Left ventricle myocardium inferior (tissue), 1 donor: ENCODE measurements around the gene GGPS1. TPM values are rescaled to one million over a fixed set of nuclear protein-coding genes. Genes with fewer than 3 reads are reported as not detected.

Source experiments
- DNase-seq: peaks from one replicate; pipeline ENCODE4 v3.0.0-alpha.2; 2020
- H3K27ac ChIP-seq: fragments of 200-600 bp; replicated peaks from 2 replicates; pipeline ENCODE4 v1.8.0; 2021
- H3K27me3 ChIP-seq: fragments of 200-600 bp; 2 replicates; pipeline ENCODE4 v1.8.0; 2021; ENCODE audit warnings: low read depth
- H3K36me3 ChIP-seq: fragments of 200-600 bp; 2 replicates; pipeline ENCODE4 v1.8.0; 2021
- H3K4me1 ChIP-seq: fragments of 200-600 bp; 2 replicates; pipeline ENCODE4 v1.8.0; 2021
- H3K4me3 ChIP-seq: fragments of 200-600 bp; 2 replicates; pipeline ENCODE4 v1.8.0; 2021; ENCODE audit warnings: mild to moderate bottlenecking, moderate library complexity
- H3K9me3 ChIP-seq: fragments of 200-600 bp; replicated peaks from 2 replicates; pipeline ENCODE4 v1.8.0; 2021
- CTCF ChIP-seq: fragments of 200-600 bp; IDR thresholded peaks from 2 replicates; pipeline ENCODE4 v1.8.0; 2021; ENCODE audit warnings: antibody characterized with exemption, mild to moderate bottlenecking, borderline replicate concordance
- intact Hi-C: fragments of 100-400 bp; cut with micrococcal nuclease; formaldehyde crosslinking; loops from one replicate; pipeline ENCODE4 v1.11.0; 2022
- total RNA-seq: library from RNA; stranded (reverse); fragmentation: NEBNext Ultra II Directional; extraction: Animal tissue kit (Norgen Biotek cat#: 25700); gene quantifications from one replicate; pipeline ENCODE4 v1.2.1, GENCODE V29; 2021
- donor health status: DM: no; HTN: yes; CAD: no; lungs with severe emphysema.

GGPS1 gene
- total RNA-seq, 1 donor from 2014 or later = 30.2 TPM

DNA sequence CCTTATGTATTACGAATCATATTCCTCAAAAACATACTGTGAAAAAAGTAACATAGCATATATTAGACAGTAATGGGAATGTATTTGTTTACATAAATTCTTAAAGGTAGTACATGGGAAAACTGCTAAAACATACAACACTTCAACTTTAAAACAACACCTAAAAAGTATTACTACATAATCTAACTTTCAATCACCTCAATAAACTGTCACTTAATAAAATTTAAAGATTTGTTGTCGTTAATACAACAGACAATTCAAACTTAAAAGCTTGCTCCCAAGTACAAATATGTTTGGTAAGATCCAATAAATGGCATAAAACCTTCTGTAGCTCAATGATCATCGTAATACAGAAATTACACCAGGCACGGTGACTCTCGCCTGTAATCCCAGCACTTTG is 4.1 kb upstream of the GGPS1 start:
- H3K4me3 ChIP-seq = no peak overlapping the region
- intact Hi-C loops = loop anchor here (10.0 kb wide), 1 partner anchor 69 kb away; no protein-coding TSS in a partner anchor
- peaks cover 82% of the 10 kb centered on the region for H3K4me1 ChIP-seq
- no peaks in the 10 kb centered on the region for H3K36me3 ChIP-seq
- DNase-seq = no peak
- H3K27ac ChIP-seq = no peak overlapping the region
- H3K9me3 ChIP-seq = no peaks in the 10 kb centered on the region
- no peaks in the 10 kb centered on the region for H3K27me3 ChIP-seq
- no peak for TF ChIP-seq CTCF

DNA sequence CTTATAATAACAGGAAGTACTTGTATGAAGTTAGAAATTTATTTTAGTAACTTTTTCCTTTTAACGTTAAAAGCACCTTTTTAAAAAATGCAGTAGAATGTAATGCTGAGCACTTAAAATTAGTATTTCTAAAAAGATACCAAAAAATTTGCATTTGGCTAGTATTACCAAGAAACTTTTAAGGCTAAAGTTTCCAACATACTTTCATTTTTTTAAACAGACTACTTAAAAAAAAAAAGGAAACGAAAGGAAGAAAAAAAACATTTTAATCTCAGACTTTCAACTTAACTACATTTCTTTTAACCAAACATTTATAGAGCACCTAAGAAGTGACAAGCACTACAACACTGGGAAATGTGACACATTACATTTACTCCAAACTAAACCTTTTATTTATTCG is 3.2 kb upstream of the GGPS1 start:
- peak overlapping the region; percentile 96 for H3K4me3 ChIP-seq

DNA sequence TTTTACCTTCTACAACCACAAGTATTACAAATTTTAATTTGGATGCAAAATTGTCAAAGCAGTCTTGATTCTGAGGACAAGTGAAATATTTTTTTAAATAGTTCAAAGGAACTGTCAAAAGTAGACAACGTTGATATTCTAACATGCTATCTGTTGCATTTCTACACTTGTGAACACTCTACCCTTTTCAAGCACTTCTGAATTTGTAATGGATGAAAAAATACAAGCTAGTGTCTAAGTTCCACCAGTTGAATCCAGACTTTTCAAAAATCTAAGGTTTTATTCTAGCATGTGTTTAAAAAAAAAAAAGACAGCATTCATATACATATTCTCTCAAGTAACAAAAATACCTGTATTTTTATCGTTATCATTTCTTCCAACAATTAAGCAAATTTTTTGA is 2.5 kb upstream of the GGPS1 start:
- Histone ChIP-seq H3K4me1 (peaks cover 89% of the 10 kb centered on the region), H3K27ac (no peak overlapping the region), H3K4me3 (peak overlapping the region; percentile 96), H3K9me3 (no peaks in the 10 kb centered on the region), H3K27me3 (no peaks in the 10 kb centered on the region), H3K36me3 (no peaks in the 10 kb centered on the region)
- no peak for TF ChIP-seq CTCF
- DNase-seq = no peak
- intact Hi-C loops = loop anchor here (10.0 kb wide), 1 partner anchor 71 kb away; no protein-coding TSS in a partner anchor

More for the DNA sequence above, 3.2 kb upstream of the GGPS1 start:
- no peak for TF ChIP-seq CTCF
- H3K9me3 ChIP-seq = no peaks in the 10 kb centered on the region
- H3K27ac ChIP-seq = no peak overlapping the region
- H3K27me3 ChIP-seq = no peaks in the 10 kb centered on the region
- no peak for DNase-seq
- H3K36me3 ChIP-seq = no peaks in the 10 kb centered on the region
- peaks cover 89% of the 10 kb centered on the region for H3K4me1 ChIP-seq
- intact Hi-C loops = loop anchor here (10.0 kb wide), 1 partner anchor 70 kb away; no protein-coding TSS in a partner anchor

- intact Hi-C loops = loop anchor here (10.0 kb wide), 1 partner anchor 72 kb away; no protein-coding TSS in a partner anchor
- peaks cover 90% of the 10 kb centered on the region for H3K4me1 ChIP-seq
- H3K9me3 ChIP-seq = no peaks in the 10 kb centered on the region
Observed at GRCh38 chr1:235326719-235327558, 1.4 kb upstream of the GGPS1 start.

More at GRCh38 chr1:235326719-235327558, 1.4 kb upstream of the GGPS1 start:
- DNase-seq = peak; percentile 34
- no peaks in the 10 kb centered on the region for H3K36me3 ChIP-seq
- no peaks in the 10 kb centered on the region for H3K27me3 ChIP-seq
- peak overlapping the region; percentile 96 for H3K27ac ChIP-seq
- peak overlapping the region; percentile 96 for H3K4me3 ChIP-seq
- no peak for TF ChIP-seq CTCF
